Prostate gland (tissue), 2 donors: Measurements from ENCODE around the gene LAMA1.
"Not testable (repeated sequence)": the region's sequence is repeated elsewhere in the genome, so short reads cannot be mapped to it uniquely, and the experiment has no call there.

Experiments used
- CTCF ChIP-seq, 4 experiments: fragments of 200-600 bp in 2 of 4; fragments of 450-650 bp in 2 of 4; sonication (generic) in 2 of 4; IDR thresholded peaks; 1 replicate in 3 of 4; 2 replicates in 1 of 4; pipeline ENCODE4 v1.5.1; 2016 to 2019; ENCODE audit warnings: antibody characterized with exemption in 4 of 4, mild to moderate bottlenecking in 2 of 4, moderate library complexity in 2 of 4
- POLR2A ChIP-seq: fragments of 450-650 bp; IDR thresholded peaks from one replicate; pipeline ENCODE4 v1.6.1; 2016; ENCODE audit warnings: antibody characterized with exemption, mild to moderate bottlenecking

GRCh38 chr18:6938403-6938802 lies 179.2 kb downstream of the LAMA1 start:
- not testable (repeated sequence) for TF ChIP-seq CTCF (IDR thresholded peaks at IDR 0.05); POLR2A
